Measurements from ENCODE around the gene FBXL16. TPM values are rescaled to one million over a fixed set of nuclear protein-coding genes. Genes with fewer than 3 reads are reported as not detected.
A peak's percentile ranks its signal among the peaks of the same experiment; 100 is the strongest.

Gene FBXL16
- total and polyA plus RNA-seq, 2 experiments from 2014 or later, result 0.29 to 0.54 TPM

DNA sequence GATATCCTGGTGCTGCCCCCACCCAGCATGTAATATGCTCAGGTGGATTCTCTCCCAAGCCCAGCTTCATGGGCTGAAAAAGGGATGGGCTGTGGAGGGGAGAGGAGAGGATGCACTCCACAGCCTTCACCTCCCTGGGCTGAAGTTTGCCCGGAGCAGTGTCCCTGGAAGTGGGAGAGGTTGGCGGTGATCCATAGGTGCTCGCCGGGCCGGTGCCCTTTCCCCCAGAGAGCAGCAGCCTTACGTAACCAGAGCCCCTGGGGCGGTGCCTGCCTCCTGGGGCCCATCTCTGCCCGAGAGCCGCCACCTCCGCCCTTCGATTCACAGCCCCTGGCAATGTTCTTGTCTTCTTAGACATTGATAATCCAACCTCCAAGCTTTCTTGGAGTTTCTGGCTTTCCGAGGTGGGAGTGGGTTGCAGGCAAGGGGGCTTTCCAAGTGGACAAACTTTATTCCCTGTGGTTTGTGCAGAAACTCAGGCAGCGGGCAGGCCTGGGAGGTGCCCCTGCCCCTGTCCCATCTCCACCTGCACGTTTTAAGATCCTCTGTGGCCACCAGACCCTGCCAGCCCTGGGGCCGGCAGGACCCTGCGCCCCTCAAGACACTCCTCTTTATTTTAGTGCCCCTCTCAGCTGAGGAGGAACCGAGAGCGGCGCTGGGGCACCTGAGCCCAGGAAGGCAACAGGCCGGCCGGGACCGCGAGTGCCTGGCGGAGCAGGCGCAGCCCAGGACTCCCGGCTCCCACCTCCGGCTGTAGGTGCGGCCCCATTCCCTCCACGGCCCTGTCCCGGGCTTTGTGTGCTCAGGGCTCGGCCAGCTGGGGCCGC lies 59.5 kb downstream of the FBXL16 start:
- in situ Hi-C loops (cut with MboI), result no loop called here
- Histone ChIP-seq H4K20me1 (ENCODE audit: insufficient read depth) (no peaks in the 10 kb centered on the region), H3K9me3 (ENCODE audit: low read depth) (no peaks in the 10 kb centered on the region), H3K9ac (no peak overlapping the region), H3K9me2 (ENCODE audit: insufficient read depth) (no peaks in the 10 kb centered on the region), H3K4me1 (ENCODE audit: insufficient read depth) (peaks cover 4% of the 10 kb centered on the region; the same call in 1 of the 2 replicates), H3K27me3 (replicated peaks; ENCODE audit: insufficient read depth) (no peaks in the 10 kb centered on the region), H2AFZ (no peak overlapping the region), H3K79me2 (ENCODE audit: insufficient read depth) (peaks cover 38% of the 10 kb centered on the region), H3K4me3 (no peak overlapping the region), H3K27ac (no peak overlapping the region), H3F3A (ENCODE audit: insufficient read depth) (no peaks in the 10 kb centered on the region), H3K4me2 (ENCODE audit: unreplicated experiment) (no peak overlapping the region), H3K36me3 (ENCODE audit: low read depth) (no peaks in the 10 kb centered on the region)
- no peak for DNase-seq
- WGBS, 2 experiments (ENCODE audit: low coverage in 1 of 2, low lambda C conversion rate in 2 of 2, missing lambda C conversion rate in 2 of 2), result 68 to 72% methylated on average over 26 to 32 of the region's 32 CpGs
- TF ChIP-seq EZH2 (IDR thresholded peaks at IDR 0.05; ENCODE audit: insufficient read depth, poor library complexity, severe bottlenecking) (no peak), EZH2phosphoT487 (IDR thresholded peaks at IDR 0.05; ENCODE audit: insufficient read depth, low read depth) (no peak)

DNA sequence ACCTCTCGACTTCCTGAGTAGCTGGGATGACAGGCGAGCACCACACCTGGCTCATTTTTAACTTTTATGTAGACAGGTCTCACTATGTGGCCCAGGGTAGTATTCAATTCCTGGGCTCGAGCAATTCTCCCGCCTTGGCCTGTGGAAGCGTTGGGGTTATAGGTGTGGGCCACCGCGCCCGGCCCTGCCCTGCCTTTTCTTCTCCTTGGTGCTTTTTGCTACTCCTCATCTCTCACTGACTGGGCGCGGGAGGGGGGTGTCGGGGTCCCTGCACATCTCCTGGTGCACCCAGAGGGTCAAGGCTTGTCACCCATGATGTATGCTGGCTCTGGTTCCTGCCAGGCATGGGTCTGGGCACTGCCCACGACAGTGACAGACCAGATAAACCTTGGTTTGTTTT lies 61.0 kb downstream of the FBXL16 start:
- H3K9me2 ChIP-seq (ENCODE audit: insufficient read depth), result no peaks in the 10 kb centered on the region
- in situ Hi-C loops (cut with MboI), result no loop called here
- no peaks in the 10 kb centered on the region for H3K9me3 ChIP-seq (ENCODE audit: low read depth)
- WGBS, 2 experiments (ENCODE audit: low coverage in 1 of 2, low lambda C conversion rate in 2 of 2, missing lambda C conversion rate in 2 of 2), result 84 to 89% methylated on average over 12 of the region's 12 CpGs
- no peaks in the 10 kb centered on the region for H4K20me1 ChIP-seq (ENCODE audit: insufficient read depth)
- TF ChIP-seq EZH2 (IDR thresholded peaks at IDR 0.05; ENCODE audit: insufficient read depth, poor library complexity, severe bottlenecking) (no peak), EZH2phosphoT487 (IDR thresholded peaks at IDR 0.05; ENCODE audit: insufficient read depth, low read depth) (no peak)
- peaks cover 29% of the 10 kb centered on the region for H3K79me2 ChIP-seq (ENCODE audit: insufficient read depth)
- H3K27ac ChIP-seq, result no peak overlapping the region
- H3K4me2 ChIP-seq (ENCODE audit: unreplicated experiment), result no peak overlapping the region
- H3K9ac ChIP-seq, result no peak overlapping the region
- DNase-seq, result no peak
- no peak overlapping the region for H3K4me3 ChIP-seq
- no peaks in the 10 kb centered on the region for H3K27me3 ChIP-seq (replicated peaks; ENCODE audit: insufficient read depth)
- H3K4me1 ChIP-seq (ENCODE audit: insufficient read depth), result 0 out of 2 replicates have a peak, but pooled peaks cover 4% of the 10 kb centered on the region
- no peak overlapping the region for H2AFZ ChIP-seq
- no peaks in the 10 kb centered on the region for H3K36me3 ChIP-seq (ENCODE audit: low read depth)
- 0 out of 2 replicates have a peak, but pooled peaks cover 1% of the 10 kb centered on the region for H3F3A ChIP-seq (ENCODE audit: insufficient read depth)

DNA sequence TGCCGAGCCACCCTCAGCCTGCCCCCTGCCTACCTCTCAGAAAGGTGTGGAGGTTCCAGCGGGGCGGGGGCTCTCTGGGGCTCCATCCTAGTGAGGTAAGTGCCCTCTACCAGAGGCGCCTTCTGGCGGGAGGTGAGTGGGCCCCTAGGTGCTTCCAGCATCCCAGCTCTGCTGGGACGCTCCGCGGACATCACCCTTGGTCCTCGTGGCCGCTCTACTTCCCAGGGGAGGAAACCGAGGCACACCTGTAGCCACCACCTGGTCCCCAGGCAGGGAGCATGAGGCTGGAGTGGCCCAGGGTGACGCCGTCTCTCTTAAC lies 62.6 kb downstream of the FBXL16 start:
- in situ Hi-C loops (cut with MboI), result no loop called here
- Histone ChIP-seq H3K27ac (no peak overlapping the region), H3K27me3 (replicated peaks; ENCODE audit: insufficient read depth) (no peaks in the 10 kb centered on the region), H3K9ac (peak overlapping the region; percentile 80), H3F3A (ENCODE audit: insufficient read depth) (peaks cover 9% of the 10 kb centered on the region), H3K4me3 (peak overlapping the region; percentile 76), H3K36me3 (ENCODE audit: low read depth) (no peaks in the 10 kb centered on the region), H4K20me1 (ENCODE audit: insufficient read depth) (no peaks in the 10 kb centered on the region), H3K4me2 (ENCODE audit: unreplicated experiment) (peak overlapping the region; percentile 79), H3K9me2 (ENCODE audit: insufficient read depth) (no peaks in the 10 kb centered on the region), H2AFZ (no peak overlapping the region), H3K4me1 (ENCODE audit: insufficient read depth) (0 out of 2 replicates have a peak, but pooled peaks cover 4% of the 10 kb centered on the region), H3K79me2 (ENCODE audit: insufficient read depth) (peaks cover 19% of the 10 kb centered on the region), H3K9me3 (ENCODE audit: low read depth) (no peaks in the 10 kb centered on the region)
- TF ChIP-seq EZH2phosphoT487 (IDR thresholded peaks at IDR 0.05; ENCODE audit: insufficient read depth, low read depth) (no peak), EZH2 (IDR thresholded peaks at IDR 0.05; ENCODE audit: insufficient read depth, poor library complexity, severe bottlenecking) (no peak)
- DNase-seq, result no peak
- 76 to 87% methylated on average over 11 to 13 of the region's 13 CpGs for WGBS, 2 experiments (ENCODE audit: low coverage in 1 of 2, low lambda C conversion rate in 2 of 2, missing lambda C conversion rate in 2 of 2)

Other genes with a start within 250 kb of the FBXL16 start
- 68.0 and 69.4 TPM in 2 replicates for gene CAPN15, start 178.1 kb downstream of the FBXL16 start, total RNA-seq (2014; rRNA removed; shearing (Covaris generic))
- gene CAPN15, start 178.1 kb downstream of the FBXL16 start, polyA plus RNA-seq (2016; fragmentation: Nextera tagmentation; extraction: Ambion mirVana), result 5.4 and 5.7 TPM in 2 replicates
- not detected in 2 replicates for gene PRR35, start 145.4 kb downstream of the FBXL16 start, total RNA-seq (2014; rRNA removed; shearing (Covaris generic))
- gene PRR35, start 145.4 kb downstream of the FBXL16 start, polyA plus RNA-seq (2016; fragmentation: Nextera tagmentation; extraction: Ambion mirVana), result not detected in 2 replicates
- gene NHLRC4, start 138.8 kb downstream of the FBXL16 start, total RNA-seq (2014; rRNA removed; shearing (Covaris generic)), result 0.11 and 0.13 TPM in 2 replicates
- gene NHLRC4, start 138.8 kb downstream of the FBXL16 start, polyA plus RNA-seq (2016; fragmentation: Nextera tagmentation; extraction: Ambion mirVana), result 0.20 TPM in 1 of 2 replicates, not detected in the other
- 35.0 and 43.5 TPM in 2 replicates for gene PIGQ, start 135.8 kb downstream of the FBXL16 start, total RNA-seq (2014; rRNA removed; shearing (Covaris generic))
- gene PIGQ, start 135.8 kb downstream of the FBXL16 start, polyA plus RNA-seq (2016; fragmentation: Nextera tagmentation; extraction: Ambion mirVana), result 31.6 and 33.9 TPM in 2 replicates
- gene RAB40C, start 115.7 kb downstream of the FBXL16 start, total RNA-seq (2014; rRNA removed; shearing (Covaris generic)), result 18.8 and 28.3 TPM in 2 replicates
- gene RAB40C, start 115.7 kb downstream of the FBXL16 start, polyA plus RNA-seq (2016; fragmentation: Nextera tagmentation; extraction: Ambion mirVana), result 9.5 TPM in 2 replicates
- gene WFIKKN1, start 74.8 kb downstream of the FBXL16 start, total RNA-seq (2014; rRNA removed; shearing (Covaris generic)), result not detected in 2 replicates
- gene WFIKKN1, start 74.8 kb downstream of the FBXL16 start, polyA plus RNA-seq (2016; fragmentation: Nextera tagmentation; extraction: Ambion mirVana), result not detected in 2 replicates
- gene METTL26, start 69.5 kb downstream of the FBXL16 start, total RNA-seq (2014; rRNA removed; shearing (Covaris generic)), result 150 and 218 TPM in 2 replicates
- 151 and 155 TPM in 2 replicates for gene METTL26, start 69.5 kb downstream of the FBXL16 start, polyA plus RNA-seq (2016; fragmentation: Nextera tagmentation; extraction: Ambion mirVana)
- 29.3 and 30.4 TPM in 2 replicates for gene MCRIP2, start 64.0 kb downstream of the FBXL16 start, total RNA-seq (2014; rRNA removed; shearing (Covaris generic))
- gene MCRIP2, start 64.0 kb downstream of the FBXL16 start, polyA plus RNA-seq (2016; fragmentation: Nextera tagmentation; extraction: Ambion mirVana), result 22.4 and 22.6 TPM in 2 replicates
- gene WDR90, start 56.4 kb downstream of the FBXL16 start, total RNA-seq (2014; rRNA removed; shearing (Covaris generic)), result 16.5 and 24.7 TPM in 2 replicates
- 4.7 and 8.2 TPM in 2 replicates for gene WDR90, start 56.4 kb downstream of the FBXL16 start, polyA plus RNA-seq (2016; fragmentation: Nextera tagmentation; extraction: Ambion mirVana)
- 44.9 and 65.9 TPM in 2 replicates for gene RHOT2, start 37.7 kb downstream of the FBXL16 start, total RNA-seq (2014; rRNA removed; shearing (Covaris generic))
- 65.1 and 70.0 TPM in 2 replicates for gene RHOT2, start 37.7 kb downstream of the FBXL16 start, polyA plus RNA-seq (2016; fragmentation: Nextera tagmentation; extraction: Ambion mirVana)
- gene RHBDL1, start 30.1 kb downstream of the FBXL16 start, total RNA-seq (2014; rRNA removed; shearing (Covaris generic)), result 0.89 and 2.1 TPM in 2 replicates
- gene RHBDL1, start 30.1 kb downstream of the FBXL16 start, polyA plus RNA-seq (2016; fragmentation: Nextera tagmentation; extraction: Ambion mirVana), result 0.90 and 1.5 TPM in 2 replicates
- 183 and 201 TPM in 2 replicates for gene STUB1, start 25.4 kb downstream of the FBXL16 start, total RNA-seq (2014; rRNA removed; shearing (Covaris generic))
- 207 and 216 TPM in 2 replicates for gene STUB1, start 25.4 kb downstream of the FBXL16 start, polyA plus RNA-seq (2016; fragmentation: Nextera tagmentation; extraction: Ambion mirVana)
- gene JMJD8, start 21.5 kb downstream of the FBXL16 start, total RNA-seq (2014; rRNA removed; shearing (Covaris generic)), result 88.8 and 96.3 TPM in 2 replicates
- 87.9 and 91.6 TPM in 2 replicates for gene JMJD8, start 21.5 kb downstream of the FBXL16 start, polyA plus RNA-seq (2016; fragmentation: Nextera tagmentation; extraction: Ambion mirVana)
- 1.3 and 3.4 TPM in 2 replicates for gene WDR24, start 15.4 kb downstream of the FBXL16 start, total RNA-seq (2014; rRNA removed; shearing (Covaris generic))
- 13.1 and 13.7 TPM in 2 replicates for gene WDR24, start 15.4 kb downstream of the FBXL16 start, polyA plus RNA-seq (2016; fragmentation: Nextera tagmentation; extraction: Ambion mirVana)
- 90.7 and 98.1 TPM in 2 replicates for gene METRN, start 9.3 kb upstream of the FBXL16 start, total RNA-seq (2014; rRNA removed; shearing (Covaris generic))
- 21.6 and 26.0 TPM in 2 replicates for gene METRN, start 9.3 kb upstream of the FBXL16 start, polyA plus RNA-seq (2016; fragmentation: Nextera tagmentation; extraction: Ambion mirVana)
- gene ANTKMT, start 15.3 kb upstream of the FBXL16 start, total RNA-seq (2014; rRNA removed; shearing (Covaris generic)), result 20.4 and 34.8 TPM in 2 replicates
- 33.3 and 33.5 TPM in 2 replicates for gene ANTKMT, start 15.3 kb upstream of the FBXL16 start, polyA plus RNA-seq (2016; fragmentation: Nextera tagmentation; extraction: Ambion mirVana)
- gene CCDC78, start 20.6 kb upstream of the FBXL16 start, total RNA-seq (2014; rRNA removed; shearing (Covaris generic)), result 1.0 and 9.5 TPM in 2 replicates
- gene CCDC78, start 20.6 kb upstream of the FBXL16 start, polyA plus RNA-seq (2016; fragmentation: Nextera tagmentation; extraction: Ambion mirVana), result 0.78 and 1.1 TPM in 2 replicates
- gene HAGHL, start 21.3 kb upstream of the FBXL16 start, total RNA-seq (2014; rRNA removed; shearing (Covaris generic)), result 5.8 and 7.8 TPM in 2 replicates
- 10.8 and 64.8 TPM in 2 replicates for gene HAGHL, start 21.3 kb upstream of the FBXL16 start, polyA plus RNA-seq (2016; fragmentation: Nextera tagmentation; extraction: Ambion mirVana)
- 24.0 and 37.5 TPM in 2 replicates for gene CIAO3, start 35.2 kb upstream of the FBXL16 start, total RNA-seq (2014; rRNA removed; shearing (Covaris generic))
- gene CIAO3, start 35.2 kb upstream of the FBXL16 start, polyA plus RNA-seq (2016; fragmentation: Nextera tagmentation; extraction: Ambion mirVana), result 24.5 and 27.8 TPM in 2 replicates
- gene MSLN, start 54.9 kb upstream of the FBXL16 start, total RNA-seq (2014; rRNA removed; shearing (Covaris generic)), result not detected in 2 replicates
- not detected in 2 replicates for gene MSLN, start 54.9 kb upstream of the FBXL16 start, polyA plus RNA-seq (2016; fragmentation: Nextera tagmentation; extraction: Ambion mirVana)
- gene RPUSD1, start 82.6 kb upstream of the FBXL16 start, total RNA-seq (2014; rRNA removed; shearing (Covaris generic)), result 44.6 and 54.3 TPM in 2 replicates
- gene RPUSD1, start 82.6 kb upstream of the FBXL16 start, polyA plus RNA-seq (2016; fragmentation: Nextera tagmentation; extraction: Ambion mirVana), result 15.4 and 19.1 TPM in 2 replicates
- 9.1 and 13.1 TPM in 2 replicates for gene CHTF18, start 82.8 kb upstream of the FBXL16 start, total RNA-seq (2014; rRNA removed; shearing (Covaris generic))
- gene CHTF18, start 82.8 kb upstream of the FBXL16 start, polyA plus RNA-seq (2016; fragmentation: Nextera tagmentation; extraction: Ambion mirVana), result 8.0 and 8.8 TPM in 2 replicates
- gene GNG13, start 94.9 kb upstream of the FBXL16 start, total RNA-seq (2014; rRNA removed; shearing (Covaris generic)), result not detected in 2 replicates
- not detected in 2 replicates for gene GNG13, start 94.9 kb upstream of the FBXL16 start, polyA plus RNA-seq (2016; fragmentation: Nextera tagmentation; extraction: Ambion mirVana)

Data from GM23248 (cell line).